Endothelial cell of umbilical vein (primary cell): ENCODE measurements around the gene GIT2. TPM values are rescaled to one million over a fixed set of nuclear protein-coding genes. Genes with fewer than 3 reads are reported as not detected.

Source experiments
- BruUV-seq: library from RNA; stranded (reverse); fragments of 400-500 nt; replicated peaks from 2 replicates; lab custom pipeline; 2021; lab: Mats Ljungman, UMichigan
- CTCF ChIA-PET: fragments of 300-600, 350-600 bp; sonication (Branson Sonifier 250); formaldehyde crosslinking; loops from one replicate; lab custom pipeline; 2021; ENCODE audit warnings: antibody characterized with exemption, inconsistent platforms; lab: Charles Lee
- POLR2A ChIA-PET: fragments of 300-600, 350-600 bp; sonication (Branson Sonifier 250); formaldehyde crosslinking; loops from one replicate; lab custom pipeline; 2021; ENCODE audit warnings: antibody characterized with exemption, inconsistent platforms; lab: Charles Lee
- DNase-seq: peaks from one replicate; pipeline ENCODE4 v3.0.0-alpha.2; 2011; ENCODE audit warnings: low read depth, low spot score
- FAIRE-seq: peaks from 2 replicates; lab custom pipeline; 2011; peaks lifted over from hg19 to GRCh38; lab: Jason Lieb, UNC
- H2AFZ ChIP-seq: 2 replicates; pipeline ENCODE4 v1.6.0; 2012; ENCODE audit warnings: low read depth, low read length, control low read depth, inconsistent platforms
- H3K27ac ChIP-seq: 2 replicates; pipeline ENCODE4 v1.5.1; 2011; ENCODE audit warnings: low read depth, mild to moderate bottlenecking, control low read depth, low read length, moderate library complexity; ENCODE audit not compliant: insufficient read depth
- H3K27me3 ChIP-seq, 2 experiments: 2 replicates each; pipeline versions ENCODE4 v1.6.0 to v1.6.1; 2011; ENCODE audit warnings: low read length in 2 of 2, mixed read lengths in 1 of 2; ENCODE audit not compliant: control insufficient read depth in 2 of 2, insufficient read depth in 2 of 2
- H3K36me3 ChIP-seq, 2 experiments: 2 replicates in 1 of 2; 3 replicates in 1 of 2; pipeline ENCODE4 v1.5.1; 2011; ENCODE audit warnings: low read length in 2 of 2, mild to moderate bottlenecking in 1 of 2, moderate library complexity in 1 of 2; ENCODE audit not compliant: control insufficient read depth in 2 of 2, insufficient read depth in 2 of 2; ENCODE audit errors: extremely low read depth in 1 of 2
- H3K4me1 ChIP-seq: 3 replicates; pipeline ENCODE4 v1.5.1; 2011; ENCODE audit warnings: mild to moderate bottlenecking, low read length; ENCODE audit not compliant: control insufficient read depth, insufficient read depth; ENCODE audit errors: extremely low read depth
- H3K4me2 ChIP-seq: 2 replicates; pipeline ENCODE4 v1.6.1; 2011; ENCODE audit warnings: low read length, control low read depth, mixed read lengths; ENCODE audit not compliant: insufficient read depth
- H3K4me3 ChIP-seq, 3 experiments: fragments of 200-600 bp in 1 of 3; sonication (generic), shearing (Covaris generic) in 1 of 3; replicated peaks in 1 of 3; 2 replicates each; pipeline ENCODE4 v1.5.1; 2011 to 2016; ENCODE audit warnings: control low read depth in 3 of 3, low read length in 3 of 3, mild to moderate bottlenecking in 2 of 3, inconsistent platforms in 1 of 3, low read depth in 1 of 3, moderate library complexity in 1 of 3; ENCODE audit not compliant: insufficient read depth in 1 of 3
- H3K79me2 ChIP-seq: 2 replicates; pipeline ENCODE4 v1.6.0; 2012; ENCODE audit warnings: low read length, inconsistent platforms; ENCODE audit not compliant: control insufficient read depth, insufficient read depth
- H3K9ac ChIP-seq: replicated peaks from 2 replicates; pipeline ENCODE3; 2011; ENCODE audit warnings: low read length, control low read depth; ENCODE audit not compliant: insufficient read depth; ENCODE audit errors: extremely low read depth
- H3K9me1 ChIP-seq: replicated peaks from 3 replicates; pipeline ENCODE4 v1.6.0; 2011; ENCODE audit warnings: mild to moderate bottlenecking, low read length; ENCODE audit not compliant: control insufficient read depth, insufficient read depth; ENCODE audit errors: extremely low read depth
- H3K9me3 ChIP-seq: replicated peaks from 2 replicates; pipeline ENCODE4 v1.5.1; 2012; ENCODE audit warnings: low read length, inconsistent platforms; ENCODE audit not compliant: control insufficient read depth, insufficient read depth
- H4K20me1 ChIP-seq: replicated peaks from 2 replicates; pipeline ENCODE3; 2011; ENCODE audit warnings: mild to moderate bottlenecking, low read length; ENCODE audit not compliant: control insufficient read depth, insufficient read depth; ENCODE audit errors: extremely low read depth
- CTCF ChIP-seq, 2 donors: IDR thresholded peaks; 1 replicate in 1 of 2; 2 replicates in 1 of 2; pipeline ENCODE4 v1.5.1; 2011; ENCODE audit warnings: low read length in 2 of 2, mild to moderate bottlenecking in 2 of 2, moderate library complexity in 2 of 2, control low read depth in 1 of 2, inconsistent platforms in 1 of 2, low read depth in 1 of 2; ENCODE audit not compliant: insufficient read depth in 1 of 2; ENCODE audit errors: extremely low read depth in 1 of 2
- EZH2 ChIP-seq: IDR thresholded peaks from 2 replicates; pipeline ENCODE4 v1.6.1; 2012; ENCODE audit warnings: borderline replicate concordance, low read depth, mild to moderate bottlenecking, moderate library complexity, low read length, inconsistent platforms; ENCODE audit not compliant: severe bottlenecking
- FOS ChIP-seq: IDR thresholded peaks from 2 replicates; pipeline ENCODE4 v1.6.1; 2011; ENCODE audit warnings: mild to moderate bottlenecking, low read length, moderate library complexity, borderline replicate concordance; ENCODE audit not compliant: insufficient read depth
- GATA2 ChIP-seq: IDR thresholded peaks from 2 replicates; pipeline ENCODE4 v1.7.0; 2011; ENCODE audit warnings: low read depth, mild to moderate bottlenecking, moderate library complexity, mixed read lengths, low read length; ENCODE audit not compliant: insufficient read length, insufficient read depth
- JUN ChIP-seq: IDR thresholded peaks from 2 replicates; pipeline ENCODE4 v1.6.1; 2011; ENCODE audit warnings: borderline replicate concordance, low read depth; ENCODE audit not compliant: insufficient read length, insufficient read depth
- MAX ChIP-seq: IDR thresholded peaks from 2 replicates; pipeline ENCODE4 v1.6.1; 2011; ENCODE audit not compliant: insufficient read depth, insufficient read length
- MYC ChIP-seq: IDR thresholded peaks from one replicate; pipeline ENCODE4 v1.6.1; 2011; ENCODE audit warnings: mild to moderate bottlenecking, low read depth, low read length
- POLR2A ChIP-seq: IDR thresholded peaks from 2 replicates; pipeline ENCODE4 v1.6.1; 2012; ENCODE audit warnings: low read depth, mild to moderate bottlenecking, control low read depth, low read length
- POLR2AphosphoS5 ChIP-seq: IDR thresholded peaks from 2 replicates; pipeline ENCODE4 v1.6.1; 2012; ENCODE audit warnings: low read depth, mild to moderate bottlenecking, control low read depth, low read length, moderate library complexity; ENCODE audit not compliant: insufficient read depth
- dilution Hi-C: fragments of 300-500 bp; cut with MboI; formaldehyde crosslinking; loops from one replicate; pipeline ENCODE4 v1.15.0; 2019; ENCODE audit warnings: low sequenced_read_pairs; ENCODE audit not compliant: extremely low pct_ligation_motif_present
- intact Hi-C: fragments of 100-400 bp; cut with micrococcal nuclease; formaldehyde crosslinking; loops from one replicate; pipeline ENCODE4 v1.10.0; 2022
- polyA plus RNA-seq, 4 experiments: library from polyadenylated mRNA; depleted of rRNA in 3 of 4; stranded (reverse) in 3 of 4; unstranded in 1 of 4; fragments of >200 nt; gene quantifications; 2 replicates each; pipeline versions ENCODE4 v1.2.1 to v1.2.3, GENCODE V29; 2011 to 2012; ENCODE audit warnings: missing spikeins in 1 of 4
- total RNA-seq: library from RNA; stranded (reverse); gene quantifications from 2 replicates; pipeline ENCODE4 v1.2.3, GENCODE V29; 2021

Gene GIT2
- total and polyA plus RNA-seq, 2 donors (not counting 3 experiments of a cell fraction or from before 2014, with no cell fraction given): 37.3 to 77.2 TPM

- Histone ChIP-seq H3K36me3 (peaks cover 17 to 24% of the 10 kb centered on the region in 2 experiments), H3K27ac (no peak overlapping the region), H3K4me2 (no peak overlapping the region), H3K27me3 (no peaks in the 10 kb centered on the region), H4K20me1 (no peaks in the 10 kb centered on the region), H3K4me3 (no peak overlapping the region), H3K9me3 (no peaks in the 10 kb centered on the region), H3K9me1 (no peaks in the 10 kb centered on the region), H3K4me1 (peaks cover 8% of the 10 kb centered on the region), H2AFZ (no peak overlapping the region), H3K9ac (no peak overlapping the region), H3K79me2 (peaks cover 19% of the 10 kb centered on the region)
- ChIA-PET POLR2A (no interaction called here), CTCF (interaction anchor here (1.0 to 3.7 kb wide), 4 partner anchors 9 to 50 kb away, joined by 3 to 20 read pairs (median 5); no protein-coding TSS in a partner anchor)
- no TSS peak for BruUV-seq
- dilution Hi-C loops (no loop called here), intact Hi-C loops (no loop called here)
- FAIRE-seq (no peak), DNase-seq (no peak)
- TF ChIP-seq POLR2AphosphoS5 (no peak), GATA2 (no peak), POLR2A (no peak), MYC (no peak), JUN (no peak), EZH2 (no peak), CTCF (IDR thresholded peaks at IDR 0.05; ENCODE audit: extremely low read depth in 1 of 2, insufficient read depth in 1 of 2, low read depth in 1 of 2, low read length in 2 of 2) (no peak), MAX (no peak), FOS (no peak)
Measured at GRCh38 chr12:109902891-109903418, 93.2 kb downstream of the GIT2 start.
